ENCODE results near the gene RAB32. TPM values are rescaled to one million over a fixed set of nuclear protein-coding genes. Genes with fewer than 3 reads are reported as not detected.

RAB32 gene
- total RNA-seq, 6 experiments from 2014 or later, result 71.9 to 87.6 (median 74.3) TPM

DNA sequence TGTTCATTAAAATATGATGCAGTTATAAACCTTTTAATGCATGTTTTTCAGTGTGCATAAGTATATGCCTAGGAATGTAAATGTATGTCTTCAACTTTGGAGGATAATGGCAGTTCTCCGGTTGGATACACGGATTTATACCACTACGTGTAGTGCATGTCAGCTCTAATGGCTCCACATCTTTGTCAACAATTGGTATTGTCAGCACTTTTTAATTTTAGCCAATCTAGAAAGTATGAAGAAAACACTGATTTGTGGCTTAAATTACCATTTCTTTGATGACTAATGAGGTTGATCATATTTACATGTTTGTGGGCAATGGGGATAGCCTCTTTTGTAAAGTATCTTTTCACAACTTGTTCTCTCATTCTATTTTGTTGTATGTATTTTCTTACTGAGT lies 10.9 kb upstream of the RAB32 start:
- H3K27ac Mint-ChIP-seq, result no peak overlapping the region
- TF ChIP-seq, protein P1, sequence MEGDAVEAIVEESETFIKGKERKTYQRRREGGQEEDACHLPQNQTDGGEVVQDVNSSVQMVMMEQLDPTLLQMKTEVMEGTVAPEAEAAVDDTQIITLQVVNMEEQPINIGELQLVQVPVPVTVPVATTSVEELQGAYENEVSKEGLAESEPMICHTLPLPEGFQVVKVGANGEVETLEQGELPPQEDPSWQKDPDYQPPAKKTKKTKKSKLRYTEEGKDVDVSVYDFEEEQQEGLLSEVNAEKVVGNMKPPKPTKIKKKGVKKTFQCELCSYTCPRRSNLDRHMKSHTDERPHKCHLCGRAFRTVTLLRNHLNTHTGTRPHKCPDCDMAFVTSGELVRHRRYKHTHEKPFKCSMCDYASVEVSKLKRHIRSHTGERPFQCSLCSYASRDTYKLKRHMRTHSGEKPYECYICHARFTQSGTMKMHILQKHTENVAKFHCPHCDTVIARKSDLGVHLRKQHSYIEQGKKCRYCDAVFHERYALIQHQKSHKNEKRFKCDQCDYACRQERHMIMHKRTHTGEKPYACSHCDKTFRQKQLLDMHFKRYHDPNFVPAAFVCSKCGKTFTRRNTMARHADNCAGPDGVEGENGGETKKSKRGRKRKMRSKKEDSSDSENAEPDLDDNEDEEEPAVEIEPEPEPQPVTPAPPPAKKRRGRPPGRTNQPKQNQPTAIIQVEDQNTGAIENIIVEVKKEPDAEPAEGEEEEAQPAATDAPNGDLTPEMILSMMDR (IDR thresholded peaks at IDR 0.05), result no peak
- no peaks in the 10 kb centered on the region for H3K9me3 Mint-ChIP-seq
- no peaks in the 10 kb centered on the region for H3K4me1 Mint-ChIP-seq (ENCODE audit: low read depth)
- no peak for DNase-seq
- H3K4me3 Mint-ChIP-seq, result no peak overlapping the region
- no peaks in the 10 kb centered on the region for H3K36me3 Mint-ChIP-seq (ENCODE audit: low read depth)
- no peaks in the 10 kb centered on the region for H3K27me3 Mint-ChIP-seq (ENCODE audit: insufficient read depth)

DNA sequence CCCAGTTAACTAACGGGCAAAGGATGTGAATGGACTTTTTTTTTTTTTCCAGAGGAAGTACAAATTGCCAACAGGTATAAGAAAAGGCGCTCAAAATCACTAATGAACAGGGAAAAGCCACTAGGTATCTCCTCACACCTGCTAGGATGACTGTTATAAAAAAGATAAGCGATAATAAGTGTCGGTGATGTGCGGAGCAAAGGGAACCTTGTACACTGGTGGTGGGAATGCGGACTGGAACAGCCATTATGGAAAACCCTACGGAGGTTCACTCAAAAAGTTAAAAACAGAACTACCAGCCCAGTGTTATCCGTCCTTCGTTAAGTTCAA lies 787 bp upstream of the RAB32 start:
- DNase-seq, result no peak
- TF ChIP-seq, protein P1 (IDR thresholded peaks at IDR 0.05), result no peak
- H3K36me3 Mint-ChIP-seq (ENCODE audit: low read depth), result peaks cover 12% of the 10 kb centered on the region; the same call in 1 of the 2 replicates
- H3K27me3 Mint-ChIP-seq (ENCODE audit: insufficient read depth), result peaks cover 2% of the 10 kb centered on the region; the same call in 1 of the 2 replicates
- H3K27ac Mint-ChIP-seq, result peak overlapping the region; percentile 43
- peak overlapping the region; percentile 51 for H3K4me3 Mint-ChIP-seq
- no peaks in the 10 kb centered on the region for H3K9me3 Mint-ChIP-seq
- peaks cover 39% of the 10 kb centered on the region for H3K4me1 Mint-ChIP-seq (ENCODE audit: low read depth)

DNA sequence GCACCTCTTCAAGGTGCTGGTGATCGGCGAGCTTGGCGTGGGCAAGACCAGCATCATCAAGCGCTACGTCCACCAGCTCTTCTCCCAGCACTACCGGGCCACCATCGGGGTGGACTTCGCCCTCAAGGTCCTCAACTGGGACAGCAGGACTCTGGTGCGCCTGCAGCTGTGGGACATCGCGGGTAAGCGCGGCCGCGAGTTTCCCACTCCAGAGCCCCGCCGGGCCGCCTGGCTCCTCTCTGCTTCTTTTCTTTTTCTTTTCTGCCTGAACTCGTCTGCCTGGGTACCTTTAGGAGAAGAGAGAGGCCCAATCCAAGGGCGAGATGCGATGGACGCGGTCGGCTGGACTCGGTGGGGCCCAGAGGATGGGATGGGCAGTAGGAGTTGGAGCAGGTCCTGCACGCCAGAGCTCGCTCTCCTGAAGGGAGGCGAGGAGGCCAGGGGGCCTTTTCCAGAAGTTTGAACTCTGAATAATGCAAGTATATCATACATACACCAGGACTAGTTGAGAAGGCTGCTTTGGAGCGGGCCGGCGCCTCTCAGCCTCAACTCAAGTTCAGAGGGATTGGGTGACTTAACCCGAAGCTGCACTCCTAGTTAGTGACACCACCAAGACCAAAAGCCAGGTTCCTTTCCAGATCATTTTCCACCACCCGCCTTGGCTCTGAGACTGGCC lies 445 bp downstream of the RAB32 start:
- Mint-ChIP-seq H3K27me3 (ENCODE audit: insufficient read depth) (peaks cover 2% of the 10 kb centered on the region; the same call in 1 of the 2 replicates), H3K27ac (peak overlapping the region; percentile 96), H3K36me3 (ENCODE audit: low read depth) (peaks cover 14% of the 10 kb centered on the region; the same call in 1 of the 2 replicates), H3K9me3 (no peaks in the 10 kb centered on the region), H3K4me1 (ENCODE audit: low read depth) (peaks cover 51% of the 10 kb centered on the region), H3K4me3 (peak overlapping the region; percentile 97)
- peak; percentile 36 for DNase-seq
- TF ChIP-seq, protein P1 (IDR thresholded peaks at IDR 0.05), result no peak

DNA sequence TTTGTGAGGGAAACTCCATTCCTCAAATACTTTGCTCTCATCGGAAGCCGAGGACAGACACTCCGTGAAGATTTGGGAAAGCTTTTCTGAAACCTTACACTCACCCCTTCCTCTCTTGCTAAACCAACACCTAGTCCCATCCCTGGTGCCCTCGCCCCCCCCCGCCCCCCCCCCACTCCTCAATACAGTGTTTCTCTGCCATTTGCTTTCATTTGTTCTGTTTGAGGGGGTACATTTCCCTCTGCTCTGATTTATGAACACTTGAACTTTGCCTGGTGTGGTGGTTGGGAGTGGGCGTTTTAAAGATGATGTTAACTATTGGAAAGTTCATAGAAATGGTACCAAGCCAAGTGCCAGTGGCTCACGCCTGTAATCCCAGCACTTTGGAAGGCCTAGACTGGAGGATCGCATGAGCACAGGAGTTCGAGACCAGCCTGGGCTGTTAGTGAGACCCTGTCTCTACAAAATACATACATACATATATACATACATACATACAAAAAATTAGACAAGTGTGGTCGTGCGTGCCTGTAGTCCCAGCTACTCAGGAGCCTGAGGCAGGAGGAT lies 1.1 kb downstream of the RAB32 start:
- Mint-ChIP-seq H3K27ac (peak overlapping the region; percentile 96), H3K27me3 (ENCODE audit: insufficient read depth) (peaks cover 2% of the 10 kb centered on the region; the same call in 1 of the 2 replicates), H3K36me3 (ENCODE audit: low read depth) (peaks cover 20% of the 10 kb centered on the region), H3K4me3 (peak overlapping the region; percentile 97), H3K9me3 (no peaks in the 10 kb centered on the region), H3K4me1 (ENCODE audit: low read depth) (peaks cover 55% of the 10 kb centered on the region)
- TF ChIP-seq, protein P1 (IDR thresholded peaks at IDR 0.05), result no peak
- DNase-seq, result no peak

DNA sequence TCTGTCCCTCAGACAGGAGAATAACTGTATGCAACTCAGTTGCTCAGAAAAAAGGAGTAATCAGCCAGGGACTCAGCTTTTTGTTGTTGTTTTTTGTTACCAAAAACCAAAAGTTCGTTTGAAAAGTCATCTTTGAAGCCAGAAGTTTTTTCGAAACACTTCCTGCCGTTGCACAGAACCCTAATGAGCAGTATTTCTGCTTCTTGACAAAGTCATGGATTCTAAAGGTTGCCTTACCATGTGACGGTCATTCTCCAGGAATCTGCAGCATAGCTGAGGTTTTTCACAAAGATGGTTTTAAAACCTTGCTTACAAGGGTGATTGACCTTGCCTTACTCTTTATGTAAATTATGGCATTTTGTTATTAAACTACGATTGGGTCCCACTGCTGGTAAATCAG lies 1.9 kb downstream of the RAB32 start:
- peak overlapping the region; percentile 96 for H3K27ac Mint-ChIP-seq
- H3K27me3 Mint-ChIP-seq (ENCODE audit: insufficient read depth), result peaks cover 2% of the 10 kb centered on the region; the same call in 1 of the 2 replicates
- TF ChIP-seq, protein P1 (IDR thresholded peaks at IDR 0.05), result no peak
- peaks cover 27% of the 10 kb centered on the region for H3K36me3 Mint-ChIP-seq (ENCODE audit: low read depth)
- DNase-seq, result peak; percentile 70
- no peaks in the 10 kb centered on the region for H3K9me3 Mint-ChIP-seq
- H3K4me1 Mint-ChIP-seq (ENCODE audit: low read depth), result peaks cover 60% of the 10 kb centered on the region
- peak overlapping the region; percentile 97 for H3K4me3 Mint-ChIP-seq
